ENCODE measurements around the gene SPACA6. TPM values are rescaled to one million over a fixed set of nuclear protein-coding genes. Genes with fewer than 3 reads are reported as not detected.

SPACA6 gene
- total RNA-seq, 2 donors from 2014 or later, result 9.3 to 13.7 TPM

DNA sequence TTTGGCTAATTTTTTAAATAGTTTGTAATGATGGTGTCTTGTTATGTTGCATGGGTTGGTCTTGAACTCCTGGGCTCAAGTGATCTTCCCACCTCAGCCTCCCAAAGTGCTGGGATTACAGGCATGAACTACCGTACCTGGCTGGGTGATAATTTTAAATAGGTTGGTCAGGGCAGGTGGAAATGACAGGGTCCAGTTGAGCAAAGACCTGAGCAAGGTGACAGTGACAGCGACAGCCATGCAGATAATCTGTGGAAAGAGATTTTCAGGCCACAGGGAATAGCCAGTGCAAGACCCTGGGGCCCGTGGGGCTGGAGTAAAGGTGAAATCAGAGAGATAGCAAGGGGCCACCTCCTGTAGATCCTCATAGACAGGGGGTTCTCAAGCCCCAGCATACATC is 3.5 kb downstream of the SPACA6 start:
- H3K27ac Mint-ChIP-seq, result peak overlapping the region in 1 of 2 donors; percentile 72
- H3K36me3 Mint-ChIP-seq, result no peaks in the 10 kb centered on the region
- peaks cover 0 to 9% of the 10 kb centered on the region in 2 donors for H3K9me3 Mint-ChIP-seq
- no peak for DNase-seq (ENCODE audit: low spot score in 2 of 2)
- ATAC-seq, result no peak

DNA sequence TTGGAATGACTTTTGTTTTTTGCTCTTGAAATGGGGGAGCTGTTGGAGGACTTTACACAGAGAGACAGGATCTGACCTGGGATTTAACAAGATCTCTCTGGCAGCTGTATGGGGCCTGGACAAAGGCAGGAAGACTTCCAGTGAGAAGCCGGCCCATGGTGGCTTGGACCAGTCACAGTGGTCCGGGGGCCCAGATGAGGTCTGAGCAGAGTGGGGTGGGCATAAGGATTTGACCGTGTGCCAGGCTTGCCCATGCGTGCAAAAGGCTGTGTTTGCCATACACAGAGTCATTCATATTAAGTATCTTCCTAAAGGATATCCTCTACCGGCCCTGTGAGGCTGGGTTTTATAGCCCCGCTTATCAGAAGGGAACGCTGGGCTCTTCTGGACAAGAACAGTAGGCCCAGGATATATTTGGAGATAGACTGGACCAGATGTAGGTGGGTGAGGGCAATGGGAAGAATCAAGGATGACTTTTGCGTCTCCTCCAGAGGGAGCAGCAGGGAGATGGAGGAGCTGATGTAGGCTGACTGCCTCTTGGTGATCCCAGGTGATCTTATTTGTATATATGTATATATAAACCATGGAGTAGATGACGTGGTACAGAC is 4.1 kb downstream of the SPACA6 start:
- DNase-seq (ENCODE audit: low spot score in 2 of 2) (peak in 1 of 2 donors; percentile 38), ATAC-seq (no peak)
- H3K36me3 Mint-ChIP-seq, result peaks cover 0 to 5% of the 10 kb centered on the region in 2 donors
- H3K27ac Mint-ChIP-seq, result no peak overlapping the region
- H3K9me3 Mint-ChIP-seq, result peaks cover 0 to 9% of the 10 kb centered on the region in 2 donors

DNA sequence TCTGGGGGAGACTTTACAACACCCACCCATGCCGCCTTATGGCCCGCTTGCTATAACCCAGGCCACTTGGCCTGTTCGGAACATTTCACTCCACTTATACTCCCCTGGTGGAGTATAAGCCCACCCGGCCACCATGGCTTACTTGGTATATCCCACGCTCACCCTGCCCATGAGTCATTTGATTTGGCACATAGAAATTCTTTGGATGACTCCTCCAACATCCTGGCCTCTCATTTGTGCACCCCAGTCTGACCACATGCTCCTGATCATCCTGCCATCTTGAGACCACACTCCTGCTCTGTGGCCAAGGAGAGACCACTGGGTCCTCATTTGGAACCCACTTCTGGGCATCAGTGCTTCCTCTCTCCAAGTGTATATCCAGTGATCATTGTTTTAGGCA is 5.2 kb downstream of the SPACA6 start:
- peak in 1 of 2 donors; percentile 52 for DNase-seq (ENCODE audit: low spot score in 2 of 2)
- peak overlapping the region in 1 of 2 donors; percentile 13 for H3K27ac Mint-ChIP-seq
- peak in 1 of 2 donors; percentile 47 for ATAC-seq
- H3K36me3 Mint-ChIP-seq, result peaks cover 0 to 13% of the 10 kb centered on the region in 2 donors
- peaks cover 0 to 9% of the 10 kb centered on the region in 2 donors for H3K9me3 Mint-ChIP-seq

DNA sequence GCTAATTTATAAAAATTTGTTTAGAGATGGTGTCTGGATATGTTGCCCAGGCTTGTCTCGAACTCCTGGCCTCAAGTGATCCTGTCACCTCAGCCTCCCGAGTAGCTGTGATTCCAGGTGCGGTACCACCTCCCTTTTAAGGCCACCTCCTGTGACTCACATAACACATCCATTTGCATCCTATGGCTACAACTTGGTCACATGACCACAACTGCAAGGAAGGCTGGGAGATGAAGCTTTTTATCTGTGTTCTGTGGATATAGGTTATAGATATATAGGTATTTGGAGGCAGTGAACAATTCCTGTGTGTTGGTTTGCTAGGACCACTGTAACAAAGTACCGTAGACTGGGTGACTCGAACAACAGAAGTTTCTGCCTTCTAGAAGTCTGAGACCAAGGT is 6.0 kb downstream of the SPACA6 start:
- ATAC-seq, result no peak
- Mint-ChIP-seq H3K36me3 (peaks cover under 1 to 14% of the 10 kb centered on the region in 2 donors), H3K27ac (no peak overlapping the region), H3K9me3 (peaks cover 0 to 9% of the 10 kb centered on the region in 2 donors)
- DNase-seq (ENCODE audit: low spot score in 2 of 2), result no peak

DNA sequence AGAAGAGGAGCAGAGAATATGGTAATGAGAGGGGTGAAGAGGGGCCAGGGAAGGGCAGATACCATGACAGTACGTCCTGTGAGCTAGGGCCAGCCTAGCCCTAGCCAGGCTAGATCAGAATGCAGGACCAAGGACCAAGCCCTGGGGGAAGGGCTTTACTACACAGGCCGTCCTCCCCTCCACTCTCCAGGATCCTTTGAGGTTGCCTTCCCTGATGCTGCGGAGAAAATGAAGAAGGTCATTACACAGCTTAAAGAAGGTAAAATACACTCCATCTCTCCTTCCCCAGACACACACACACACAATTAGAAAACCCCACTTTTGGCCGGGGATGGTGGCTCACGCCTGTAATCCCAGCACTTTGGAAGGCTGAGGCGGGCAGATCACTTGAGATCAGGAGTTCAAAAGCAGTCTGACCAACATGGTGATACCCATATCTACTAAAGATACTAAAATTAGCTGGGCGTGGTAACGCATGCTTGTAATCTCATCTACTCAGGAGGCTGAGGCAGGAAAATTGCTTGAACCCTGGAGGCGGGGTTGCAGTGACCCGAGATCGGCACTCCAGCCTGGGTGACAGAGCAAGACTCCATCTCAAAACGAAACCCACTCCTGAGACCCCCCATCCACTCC is 8.5 kb downstream of the SPACA6 start:
- DNase-seq (ENCODE audit: low spot score in 2 of 2), result peak in 1 of 2 donors; percentile 21
- Mint-ChIP-seq H3K36me3 (peaks cover 21 to 38% of the 10 kb centered on the region in 2 donors), H3K9me3 (peaks cover 0 to 9% of the 10 kb centered on the region in 2 donors), H3K27ac (no peak overlapping the region)
- no peak for ATAC-seq

DNA sequence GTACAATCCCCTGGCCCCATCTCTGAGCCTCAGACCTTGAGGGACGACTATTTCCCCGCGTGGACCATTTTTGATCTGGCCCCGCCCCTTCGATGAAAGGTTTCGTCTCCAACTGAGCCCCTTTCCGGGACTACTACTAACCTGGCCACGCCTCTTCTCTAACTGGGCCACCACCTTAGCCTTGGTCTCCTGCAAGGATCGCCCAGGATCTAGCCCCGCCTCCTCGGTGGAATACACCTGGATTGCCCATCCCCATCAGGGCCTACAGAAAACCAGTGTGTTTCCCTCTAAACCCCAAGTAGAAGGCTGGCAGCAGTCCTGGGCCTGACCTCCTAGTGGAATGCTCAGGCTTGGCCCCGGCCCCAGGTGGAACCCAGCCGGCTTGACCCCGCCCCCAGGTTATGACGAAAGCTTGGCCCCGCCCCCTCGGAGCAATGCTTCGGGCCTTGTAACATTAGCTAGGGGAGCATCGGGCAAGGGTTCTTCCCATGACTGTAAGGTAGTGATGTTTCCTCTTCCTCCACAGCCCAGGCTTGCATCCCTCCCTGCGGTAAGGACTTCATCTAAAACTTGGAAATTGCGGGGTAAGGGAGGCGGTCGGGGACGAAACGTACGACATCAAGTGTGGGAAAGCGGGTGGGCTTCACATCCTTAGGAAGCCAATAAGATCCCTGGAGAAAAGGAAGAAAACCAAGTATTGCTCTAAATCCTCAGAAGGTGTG is 9.1 kb downstream of the SPACA6 start:
- ATAC-seq, result no peak
- H3K27ac Mint-ChIP-seq, result no peak overlapping the region
- H3K36me3 Mint-ChIP-seq, result peaks cover 25 to 45% of the 10 kb centered on the region in 2 donors
- peak; percentile 54 to 55 for DNase-seq (ENCODE audit: low spot score in 2 of 2)
- peaks cover 0 to 9% of the 10 kb centered on the region in 2 donors for H3K9me3 Mint-ChIP-seq

DNA sequence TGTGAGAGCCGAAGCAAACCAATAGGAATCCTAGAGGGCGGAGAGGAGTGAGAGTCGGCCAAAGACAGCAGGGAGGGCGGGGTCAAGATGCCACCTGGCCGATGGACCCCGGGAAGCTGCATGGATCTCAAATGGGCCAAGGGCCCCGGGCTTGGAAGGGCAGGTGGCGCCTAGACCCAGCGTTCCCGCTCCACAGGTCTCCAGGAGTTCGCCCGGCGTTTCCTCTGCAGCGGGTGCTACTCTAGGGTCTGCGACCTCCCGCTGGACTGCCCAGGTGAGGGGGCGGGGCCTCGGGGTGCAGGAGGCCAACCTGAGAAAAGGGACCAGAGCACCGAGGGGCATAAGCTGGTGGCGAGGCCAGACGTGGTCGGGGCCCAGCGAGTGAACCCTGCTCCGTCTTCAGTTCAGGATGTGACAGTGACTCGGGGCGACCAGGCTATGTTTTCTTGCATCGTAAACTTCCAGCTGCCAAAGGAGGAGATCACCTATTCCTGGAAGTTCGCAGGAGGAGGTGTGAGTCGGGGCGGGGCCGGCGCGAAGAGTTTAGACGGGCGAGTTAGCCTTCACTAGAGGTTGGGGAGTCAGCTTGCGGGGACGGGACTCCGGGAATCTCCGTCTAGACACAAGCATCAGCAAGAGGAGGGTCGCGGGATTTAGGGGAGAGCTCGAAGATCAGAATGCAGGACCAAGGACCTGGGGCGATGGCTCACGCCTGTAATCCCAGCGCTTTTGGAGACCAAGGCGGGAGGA is 9.9 kb downstream of the SPACA6 start:
- Mint-ChIP-seq H3K27ac (peak overlapping the region; percentile 37 to 100), H3K9me3 (peaks cover 0 to 9% of the 10 kb centered on the region in 2 donors), H3K36me3 (peaks cover 25 to 49% of the 10 kb centered on the region in 2 donors)
- DNase-seq (ENCODE audit: low spot score in 2 of 2) (peak in 1 of 2 donors; percentile 53), ATAC-seq (no peak)

DNA sequence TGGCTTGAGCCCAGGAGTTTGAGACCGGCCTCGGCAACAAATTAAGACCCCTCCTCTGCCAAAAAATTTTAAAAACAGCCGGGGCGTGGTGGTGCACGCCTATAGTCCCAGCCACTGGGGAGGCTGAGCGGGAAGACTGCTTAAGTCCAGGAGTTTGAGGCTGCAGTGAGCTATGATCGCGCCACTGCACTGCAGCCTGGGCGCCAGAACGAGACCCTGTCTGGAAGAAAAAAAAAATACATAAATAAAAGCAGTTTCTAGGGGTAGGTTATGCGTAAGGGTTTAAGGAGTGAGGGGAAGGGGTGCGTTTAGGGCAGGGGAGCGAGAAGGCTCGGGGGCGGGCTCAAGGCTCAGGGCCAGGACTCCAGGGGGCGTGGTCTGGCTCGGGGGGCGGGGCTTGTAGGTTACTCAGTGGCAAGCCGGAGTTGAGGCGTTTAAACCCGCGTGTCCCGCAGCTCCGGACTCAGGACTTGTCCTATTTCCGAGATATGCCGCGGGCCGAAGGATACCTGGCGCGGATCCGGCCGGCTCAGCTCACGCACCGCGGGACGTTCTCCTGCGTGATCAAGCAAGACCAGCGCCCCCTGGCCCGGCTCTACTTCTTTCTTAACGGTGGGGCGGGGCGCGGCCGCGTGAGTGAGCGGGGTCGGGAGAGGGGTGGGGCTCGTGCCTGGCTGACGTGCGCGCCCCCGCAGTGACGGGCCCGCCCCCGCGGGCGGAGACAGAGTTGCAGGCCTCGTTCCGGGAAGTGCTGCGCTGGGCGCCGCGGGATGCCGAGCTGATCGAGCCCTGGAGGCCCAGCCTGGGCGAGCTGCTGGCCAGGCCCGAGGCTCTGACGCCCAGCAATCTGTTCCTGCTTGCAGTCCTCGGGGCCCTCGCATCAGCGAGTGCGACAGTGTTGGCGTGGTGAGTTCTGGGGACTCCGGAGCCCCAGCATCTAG is 10.7 kb downstream of the SPACA6 start:
- Mint-ChIP-seq H3K9me3 (peaks cover 0 to 4% of the 10 kb centered on the region in 2 donors), H3K36me3 (peaks cover 25 to 49% of the 10 kb centered on the region in 2 donors), H3K27ac (peak overlapping the region; percentile 99 to 100)
- ATAC-seq (peak; percentile 93), DNase-seq (ENCODE audit: low spot score in 2 of 2) (peak; percentile 93 to 95)

DNA sequence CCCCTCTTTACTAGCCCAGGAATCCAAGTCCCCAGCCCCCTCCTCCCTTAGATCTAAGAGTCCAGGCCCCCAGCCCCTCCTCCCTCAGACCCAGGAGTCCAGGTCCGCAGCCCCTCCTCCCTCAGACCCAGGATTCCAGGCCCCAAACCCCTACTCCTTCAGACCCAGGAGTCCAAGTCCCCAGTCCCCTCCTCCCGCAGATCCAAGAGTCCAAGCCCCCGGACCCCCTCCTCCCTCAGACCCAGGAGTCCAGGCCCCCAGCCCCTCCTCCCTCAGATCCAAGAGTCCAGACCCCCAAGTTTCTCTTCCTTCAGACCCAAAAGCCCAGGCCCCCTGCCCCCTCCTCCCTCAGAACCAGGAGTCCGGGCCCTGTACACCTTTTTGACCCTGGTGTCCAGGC is 11.5 kb downstream of the SPACA6 start:
- no peak for DNase-seq (ENCODE audit: low spot score in 2 of 2)
- H3K27ac Mint-ChIP-seq, result peak overlapping the region; percentile 99 to 100
- peaks cover 0 to under 1% of the 10 kb centered on the region in 2 donors for H3K9me3 Mint-ChIP-seq
- ATAC-seq, result peak in 1 of 2 donors; percentile 1
- H3K36me3 Mint-ChIP-seq, result peaks cover 25 to 49% of the 10 kb centered on the region in 2 donors

DNA sequence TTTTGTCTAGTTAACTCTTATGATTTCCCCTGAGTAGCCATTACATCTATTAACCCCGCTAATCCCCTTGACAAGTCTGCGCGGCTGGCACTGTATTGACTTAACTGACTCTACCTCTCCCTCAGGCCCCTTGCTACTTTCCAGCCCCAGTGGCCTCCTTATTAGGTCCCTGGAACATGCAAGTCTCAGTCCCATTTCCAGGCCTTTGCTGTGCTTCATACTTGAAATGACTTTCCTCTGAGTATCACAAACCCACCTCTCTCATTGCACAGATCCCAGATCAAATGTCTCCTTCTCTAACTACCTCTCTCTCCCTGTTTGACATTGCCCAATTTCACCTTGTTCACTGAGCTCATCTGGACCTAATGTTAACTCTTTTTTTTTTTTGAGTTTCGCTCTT is 13.2 kb downstream of the SPACA6 start:
- Mint-ChIP-seq H3K36me3 (peaks cover 29 to 49% of the 10 kb centered on the region in 2 donors), H3K27ac (peak overlapping the region; percentile 86 to 100), H3K9me3 (peaks cover 5% of the 10 kb centered on the region in 2 donors)
- DNase-seq (ENCODE audit: low spot score in 2 of 2), result no peak
- no peak for ATAC-seq

DNA sequence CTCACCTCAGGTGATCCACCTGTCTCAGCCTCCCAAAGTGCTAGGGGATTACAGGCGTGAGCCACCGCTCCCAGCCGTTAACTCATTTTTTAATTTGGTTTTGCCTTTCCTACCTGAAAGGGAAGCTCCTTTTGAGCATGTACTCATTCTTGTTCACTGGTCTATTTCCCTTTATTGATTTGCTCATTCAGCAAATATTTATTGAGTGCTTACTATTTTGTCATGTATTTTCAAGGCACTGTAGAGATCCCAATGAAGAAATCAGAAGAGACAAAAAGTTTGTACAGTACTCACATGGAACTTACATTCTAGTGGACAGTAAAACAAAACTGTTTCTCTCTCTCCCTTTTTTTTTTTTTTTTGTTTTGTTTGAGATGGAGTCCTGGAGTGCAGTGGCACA is 13.8 kb downstream of the SPACA6 start:
- peaks cover 5% of the 10 kb centered on the region in 2 donors for H3K9me3 Mint-ChIP-seq
- DNase-seq (ENCODE audit: low spot score in 2 of 2), result no peak
- peaks cover 29 to 48% of the 10 kb centered on the region in 2 donors for H3K36me3 Mint-ChIP-seq
- H3K27ac Mint-ChIP-seq, result peak overlapping the region in 1 of 2 donors; percentile 100
- no peak for ATAC-seq

DNA sequence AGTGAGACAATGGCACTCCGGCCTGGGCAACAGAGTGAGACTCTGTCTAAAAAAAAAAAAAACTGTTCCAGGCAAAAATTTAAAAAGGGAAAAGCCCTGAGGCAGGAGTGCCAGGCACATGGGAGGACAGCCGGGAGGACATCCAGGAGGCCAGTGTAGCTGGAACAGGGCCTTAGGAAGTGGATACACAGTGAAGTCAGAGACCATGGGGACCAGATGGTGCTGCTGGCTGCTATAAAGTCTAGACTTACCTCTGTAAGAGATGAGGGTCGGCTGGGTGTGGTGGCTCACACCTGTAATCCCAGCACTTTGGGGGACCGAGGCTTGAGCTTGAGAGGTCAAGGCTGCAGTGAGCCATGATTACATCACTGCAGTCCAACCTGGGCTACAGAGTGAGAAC is 15.7 kb downstream of the SPACA6 start:
- H3K27ac Mint-ChIP-seq, result no peak overlapping the region
- H3K36me3 Mint-ChIP-seq, result peaks cover 29 to 36% of the 10 kb centered on the region in 2 donors
- DNase-seq (ENCODE audit: low spot score in 2 of 2), result no peak
- peaks cover 5% of the 10 kb centered on the region in 2 donors for H3K9me3 Mint-ChIP-seq
- no peak for ATAC-seq

DNA sequence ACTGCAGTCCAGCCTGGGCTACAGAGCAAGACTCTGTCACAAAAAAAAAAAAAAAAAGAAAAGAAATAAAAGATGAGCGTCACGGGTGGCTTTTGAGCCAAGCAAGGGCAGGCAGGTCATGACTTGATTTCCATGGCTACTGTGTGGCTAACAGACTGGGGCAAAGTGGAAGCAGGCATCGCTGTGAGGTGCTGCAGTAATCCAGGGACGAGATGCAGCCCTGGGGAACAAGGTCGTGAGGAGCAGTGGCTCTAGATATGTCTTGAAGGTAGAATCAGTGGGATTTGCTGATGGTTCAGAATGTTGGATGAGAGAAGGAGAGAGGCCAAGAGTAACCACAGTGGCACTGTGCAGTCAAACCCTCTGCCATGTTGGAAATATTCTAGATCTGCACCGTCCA is 16.4 kb downstream of the SPACA6 start:
- peak overlapping the region in 1 of 2 donors; percentile 51 for H3K27ac Mint-ChIP-seq
- peaks cover 5% of the 10 kb centered on the region in 2 donors for H3K9me3 Mint-ChIP-seq
- H3K36me3 Mint-ChIP-seq, result peaks cover 24 to 31% of the 10 kb centered on the region in 2 donors
- DNase-seq (ENCODE audit: low spot score in 2 of 2) (no peak), ATAC-seq (no peak)

DNA sequence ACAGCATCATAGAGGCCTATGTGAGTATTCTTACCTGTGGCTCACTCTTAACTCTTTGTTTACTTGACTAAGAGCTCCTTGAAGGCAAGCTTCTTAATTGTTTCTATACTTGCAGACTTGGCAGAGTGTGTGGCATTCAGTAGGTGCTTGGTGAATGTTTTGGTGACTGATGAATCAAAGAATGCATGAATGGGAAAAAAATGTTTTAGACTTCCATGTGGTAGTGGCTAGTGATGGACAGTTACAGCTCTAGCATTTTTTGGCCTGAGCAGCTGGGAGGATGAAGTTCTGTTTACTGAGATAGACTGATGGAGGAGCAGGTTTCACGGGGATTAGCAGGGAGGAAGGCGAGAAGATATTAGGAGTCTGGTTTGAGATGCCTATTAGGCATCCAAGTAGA is 17.0 kb downstream of the SPACA6 start:
- no peak for DNase-seq (ENCODE audit: low spot score in 2 of 2)
- H3K27ac Mint-ChIP-seq, result no peak overlapping the region
- H3K36me3 Mint-ChIP-seq, result peaks cover 20 to 25% of the 10 kb centered on the region in 2 donors
- ATAC-seq, result no peak
- H3K9me3 Mint-ChIP-seq, result peaks cover 5 to 7% of the 10 kb centered on the region in 2 donors

DNA sequence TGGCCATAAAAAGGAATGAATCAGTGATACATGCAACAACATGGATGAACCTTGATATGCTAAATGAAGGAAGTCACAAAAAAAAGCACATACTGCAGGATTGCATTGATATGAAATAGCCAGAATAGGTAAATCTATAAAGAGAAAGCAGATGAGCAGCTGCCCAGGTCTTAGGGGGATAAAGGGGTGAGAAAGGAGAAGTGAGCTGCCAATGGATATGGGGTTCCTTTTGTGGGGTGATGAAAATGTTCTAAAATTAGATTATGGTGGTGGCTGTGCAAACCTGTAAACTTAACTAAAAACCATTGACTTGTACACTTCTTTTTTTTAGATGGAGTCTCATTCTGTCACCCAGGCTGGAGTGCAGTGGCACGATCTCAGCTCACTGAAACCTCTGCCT is 18.6 kb downstream of the SPACA6 start:
- ATAC-seq, result no peak
- Mint-ChIP-seq H3K9me3 (peaks cover 5 to 10% of the 10 kb centered on the region in 2 donors), H3K36me3 (peaks cover 7 to 10% of the 10 kb centered on the region in 2 donors), H3K27ac (no peak overlapping the region)
- no peak for DNase-seq (ENCODE audit: low spot score in 2 of 2)

All from activated naive CD4-positive, alpha-beta T cell treated with anti-CD3 and anti-CD28 coated beads, Interleukin-2, amount 50 U/mL, for 72 hours (primary cell).